NT2/D1 (cell line): Measurements from ENCODE around the gene TBR1.

Experiments used
- SUZ12 ChIP-seq: IDR thresholded peaks from 2 replicates; pipeline ENCODE4 v1.6.1; 2011; ENCODE audit not compliant: insufficient read length, insufficient read depth; ENCODE audit errors: extremely low read depth
- YY1 ChIP-seq: IDR thresholded peaks from 2 replicates; pipeline ENCODE4 v1.6.1; 2011; ENCODE audit not compliant: insufficient read length, insufficient read depth
- ZNF274 ChIP-seq: IDR thresholded peaks from 2 replicates; pipeline ENCODE4 v1.6.1; 2011; ENCODE audit warnings: mild to moderate bottlenecking, low read depth, low read length

- TF ChIP-seq YY1 = no peak
- TF ChIP-seq SUZ12 = no peak
- no peak for TF ChIP-seq ZNF274
Observed at GRCh38 chr2:161415034-161415986, 787 bp upstream of the TBR1 start.
